Neural crest cell (in vitro differentiated cells): Measurements from ENCODE around the gene VCAN. TPM values are rescaled to one million over a fixed set of nuclear protein-coding genes. Genes with fewer than 3 reads are reported as not detected.

Experiments used
- DNase-seq: peaks from one replicate; pipeline ENCODE4 v3.0.0; 2021; ENCODE audit warnings: low read depth, mixed read lengths, low spot score
- H3K27ac Mint-ChIP-seq: one replicate; pipeline ENCODE4 v1.8.0; 2021; ENCODE audit warnings: mild to moderate bottlenecking, mixed read lengths; ENCODE audit not compliant: unreplicated experiment
- H3K27me3 Mint-ChIP-seq: 2 replicates; pipeline ENCODE4 v1.8.0; 2021; ENCODE audit warnings: low read depth, mild to moderate bottlenecking, mixed read lengths
- H3K36me3 Mint-ChIP-seq: 2 replicates; pipeline ENCODE4 v1.8.0; 2021; ENCODE audit warnings: low read depth, mild to moderate bottlenecking, mixed read lengths
- H3K4me1 Mint-ChIP-seq: 2 replicates; pipeline ENCODE4 v1.8.0; 2021; ENCODE audit warnings: mixed read lengths
- H3K4me3 Mint-ChIP-seq: one replicate; pipeline ENCODE4 v1.8.0; 2021; ENCODE audit warnings: mild to moderate bottlenecking, mixed read lengths
- H3K9me3 Mint-ChIP-seq: 2 replicates; pipeline ENCODE4 v1.8.0; 2021; ENCODE audit warnings: mixed read lengths
- CTCF ChIP-seq: fragments of 200-600 bp; sonication (generic); conservative IDR thresholded peaks from 2 replicates; pipeline ENCODE4 v1.5.0; 2021; ENCODE audit warnings: antibody characterized with exemption, mild to moderate bottlenecking
- total RNA-seq: library from RNA; stranded (reverse); gene quantifications from 2 replicates; pipeline ENCODE4 v1.2.1, GENCODE V29; 2021

The VCAN gene
- total RNA-seq, 1 donor from 2014 or later, result 236 TPM

- H3K27ac Mint-ChIP-seq, result no peak overlapping the region
- no peak for DNase-seq
- no peak for TF ChIP-seq CTCF
- peaks cover 2% of the 10 kb centered on the region for H3K36me3 Mint-ChIP-seq
- H3K4me3 Mint-ChIP-seq, result no peak overlapping the region
- H3K9me3 Mint-ChIP-seq, result peaks cover 7% of the 10 kb centered on the region
- H3K27me3 Mint-ChIP-seq, result no peaks in the 10 kb centered on the region
- no peaks in the 10 kb centered on the region for H3K4me1 Mint-ChIP-seq
Measured at GRCh38 chr5:83441747-83442146, 29.8 kb upstream of the VCAN start.

GRCh38 chr5:83443534-83443933 is 28.0 kb upstream of the VCAN start:
- H3K27me3 Mint-ChIP-seq, result no peaks in the 10 kb centered on the region
- no peak overlapping the region for H3K4me3 Mint-ChIP-seq
- no peak for TF ChIP-seq CTCF
- no peak overlapping the region for H3K27ac Mint-ChIP-seq
- H3K4me1 Mint-ChIP-seq, result no peaks in the 10 kb centered on the region
- DNase-seq, result no peak
- peaks cover 2% of the 10 kb centered on the region for H3K36me3 Mint-ChIP-seq
- H3K9me3 Mint-ChIP-seq, result peaks cover 7% of the 10 kb centered on the region

- no peak for TF ChIP-seq CTCF
- Mint-ChIP-seq H3K27ac (no peak overlapping the region), H3K4me3 (no peak overlapping the region), H3K4me1 (no peaks in the 10 kb centered on the region), H3K27me3 (no peaks in the 10 kb centered on the region), H3K36me3 (no peaks in the 10 kb centered on the region), H3K9me3 (peaks cover 3% of the 10 kb centered on the region)
- DNase-seq, result no peak
Measured at GRCh38 chr5:83444445-83444844, 27.1 kb upstream of the VCAN start.

- Mint-ChIP-seq H3K9me3 (peaks cover 2% of the 10 kb centered on the region), H3K27me3 (no peaks in the 10 kb centered on the region), H3K4me3 (no peak overlapping the region), H3K4me1 (peaks cover 4% of the 10 kb centered on the region), H3K27ac (no peak overlapping the region), H3K36me3 (no peaks in the 10 kb centered on the region)
- no peak for TF ChIP-seq CTCF
- no peak for DNase-seq
Measured at GRCh38 chr5:83446253-83446947, 25.1 kb upstream of the VCAN start.

DNA sequence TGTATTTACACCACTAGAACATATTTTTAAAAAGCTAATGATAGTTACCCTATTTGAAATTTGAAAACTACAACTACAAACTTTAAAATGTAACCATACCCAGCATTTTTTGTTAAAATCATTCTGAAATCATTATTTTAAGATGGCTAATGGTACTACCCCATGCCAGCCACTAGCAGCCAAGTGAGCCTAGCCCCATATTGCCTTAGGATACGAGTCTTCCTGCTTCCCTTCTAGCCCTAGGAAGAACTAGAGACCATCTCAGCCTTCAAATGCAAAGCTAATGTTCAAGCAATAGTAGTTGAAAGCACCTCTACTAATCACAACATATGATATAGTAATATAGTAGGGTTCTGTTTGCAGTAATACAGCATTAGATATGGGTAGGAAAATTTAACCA is 24.0 kb upstream of the VCAN start:
- Mint-ChIP-seq H3K4me3 (no peak overlapping the region), H3K36me3 (no peaks in the 10 kb centered on the region), H3K4me1 (peaks cover 4% of the 10 kb centered on the region), H3K27ac (no peak overlapping the region), H3K9me3 (peaks cover 2% of the 10 kb centered on the region), H3K27me3 (no peaks in the 10 kb centered on the region)
- TF ChIP-seq CTCF, result no peak
- no peak for DNase-seq
